AG09309 (cell line): ENCODE measurements around the gene GGT7.

ENCODE experiments used
- DNase-seq: peaks from one replicate; pipeline ENCODE4 v3.0.0-alpha.2; 2010; ENCODE audit warnings: low read depth
- H3K4me3 ChIP-seq: 2 replicates; pipeline ENCODE4 v1.5.1; 2011; ENCODE audit warnings: mild to moderate bottlenecking, low read depth, low read length, moderate library complexity; ENCODE audit not compliant: control insufficient read depth
- TF ChIP-seq, protein P1 (sequence below): IDR thresholded peaks from 2 replicates; pipeline ENCODE4 v1.5.1; 2011; ENCODE audit warnings: mild to moderate bottlenecking, low read depth, low read length, inconsistent platforms; ENCODE audit not compliant: insufficient read depth, control insufficient read depth; ENCODE audit errors: missing control alignments

The GGT7 gene

GRCh38 chr20:34863421-34863965, 9.2 kb downstream of the GGT7 start:
- H3K4me3 ChIP-seq: no peak overlapping the region
- TF ChIP-seq, protein P1, sequence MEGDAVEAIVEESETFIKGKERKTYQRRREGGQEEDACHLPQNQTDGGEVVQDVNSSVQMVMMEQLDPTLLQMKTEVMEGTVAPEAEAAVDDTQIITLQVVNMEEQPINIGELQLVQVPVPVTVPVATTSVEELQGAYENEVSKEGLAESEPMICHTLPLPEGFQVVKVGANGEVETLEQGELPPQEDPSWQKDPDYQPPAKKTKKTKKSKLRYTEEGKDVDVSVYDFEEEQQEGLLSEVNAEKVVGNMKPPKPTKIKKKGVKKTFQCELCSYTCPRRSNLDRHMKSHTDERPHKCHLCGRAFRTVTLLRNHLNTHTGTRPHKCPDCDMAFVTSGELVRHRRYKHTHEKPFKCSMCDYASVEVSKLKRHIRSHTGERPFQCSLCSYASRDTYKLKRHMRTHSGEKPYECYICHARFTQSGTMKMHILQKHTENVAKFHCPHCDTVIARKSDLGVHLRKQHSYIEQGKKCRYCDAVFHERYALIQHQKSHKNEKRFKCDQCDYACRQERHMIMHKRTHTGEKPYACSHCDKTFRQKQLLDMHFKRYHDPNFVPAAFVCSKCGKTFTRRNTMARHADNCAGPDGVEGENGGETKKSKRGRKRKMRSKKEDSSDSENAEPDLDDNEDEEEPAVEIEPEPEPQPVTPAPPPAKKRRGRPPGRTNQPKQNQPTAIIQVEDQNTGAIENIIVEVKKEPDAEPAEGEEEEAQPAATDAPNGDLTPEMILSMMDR: no peak
- DNase-seq: no peak

DNA sequence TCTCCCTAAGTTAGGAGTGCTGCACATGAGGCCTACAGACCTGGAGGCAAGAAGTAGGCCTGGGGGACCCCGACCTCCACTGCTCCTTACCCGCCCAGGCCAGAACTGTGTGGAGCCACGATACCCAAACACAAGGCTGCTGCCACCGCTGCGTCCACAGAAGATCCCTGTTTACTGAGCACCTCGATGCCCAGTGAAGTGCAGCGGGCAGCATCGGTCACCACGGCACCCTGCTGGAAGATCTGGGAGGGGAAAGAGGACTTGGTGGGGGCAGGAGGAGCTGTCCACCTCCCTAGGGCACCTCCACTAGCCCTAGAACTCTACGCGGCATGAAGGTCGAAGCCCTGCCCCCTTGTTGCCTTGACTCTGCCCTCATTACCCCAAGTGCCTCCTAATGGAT, 9.9 kb downstream of the GGT7 start:
- DNase-seq: no peak
- TF ChIP-seq, protein P1: no peak
- H3K4me3 ChIP-seq: no peak overlapping the region

GRCh38 chr20:34861386-34862084, 11.1 kb downstream of the GGT7 start:
- H3K4me3 ChIP-seq: no peak overlapping the region
- TF ChIP-seq, protein P1: no peak
- DNase-seq: no peak

GRCh38 chr20:34859826-34860545, 12.7 kb downstream of the GGT7 start:
- H3K4me3 ChIP-seq: no peak overlapping the region
- TF ChIP-seq, protein P1: no peak
- DNase-seq: no peak

DNA sequence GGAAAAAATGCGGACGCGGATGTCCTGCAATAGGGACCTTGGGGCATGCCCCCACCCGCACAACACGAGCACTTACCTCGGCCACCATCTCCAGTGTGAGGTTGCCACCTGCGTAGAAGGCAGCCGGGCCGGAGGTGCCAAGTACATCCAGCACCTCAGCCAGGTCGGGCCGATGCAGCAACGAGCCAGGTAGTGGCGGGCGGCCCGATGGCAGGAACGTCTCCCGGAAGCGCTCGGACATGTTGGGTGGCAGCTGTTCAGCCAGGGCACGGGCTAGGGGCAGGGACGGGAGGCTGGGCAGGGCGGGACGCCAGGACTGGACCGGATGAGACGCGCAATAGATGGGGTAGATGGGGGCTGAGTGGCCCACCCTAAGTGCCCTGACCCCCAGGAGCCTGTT, 13.3 kb downstream of the GGT7 start:
- no peak for DNase-seq
- TF ChIP-seq, protein P1: no peak
- no peak overlapping the region for H3K4me3 ChIP-seq

DNA sequence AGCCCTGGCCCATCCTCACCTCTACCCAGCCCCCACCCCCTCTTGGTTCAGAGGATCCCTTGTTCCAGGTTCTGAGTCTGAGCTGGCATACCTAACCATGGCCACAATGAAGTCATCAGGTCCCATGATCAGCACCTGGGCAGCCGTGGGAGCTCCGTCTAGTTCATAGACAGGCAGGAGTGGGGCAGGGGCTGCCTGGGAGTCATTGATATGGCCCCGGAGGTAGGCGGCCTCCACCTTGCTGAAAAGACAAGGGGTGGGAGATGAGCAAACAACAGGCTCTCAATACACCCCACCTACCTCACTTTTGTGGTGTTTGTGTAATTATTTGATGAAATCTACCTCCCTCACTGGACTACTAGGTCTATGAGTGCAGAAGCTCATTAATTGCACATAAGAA, 20.4 kb downstream of the GGT7 start:
- TF ChIP-seq, protein P1: no peak

More for the DNA sequence above, 20.4 kb downstream of the GGT7 start:
- DNase-seq: no peak
- H3K4me3 ChIP-seq: no peak overlapping the region
